GM10847 (cell line): ENCODE measurements around the gene AKR1C1.
"Not testable (repeated sequence)": the region's sequence is repeated elsewhere in the genome, so short reads cannot be mapped to it uniquely, and the experiment has no call there.

Experiments
- POLR2A ChIP-seq: IDR thresholded peaks from 2 replicates; pipeline ENCODE4 v1.6.1; 2011; ENCODE audit not compliant: insufficient read length; ENCODE audit errors: extremely low read depth

Gene AKR1C1

GRCh38 chr10:5003127-5004029 lies 40.2 kb downstream of the AKR1C1 start, which contains the start of gene AKR1C2:
Gene AKR1C2 (minus strand): TSS chr10:5003857. CDS start chr10:5003835, 22 bp downstream.
- TF ChIP-seq POLR2A = not testable (repeated sequence)

GRCh38 chr10:5012595-5012994 lies 49.4 kb downstream of the AKR1C1 start:
- no peak for TF ChIP-seq POLR2A

GRCh38 chr10:5013385-5013784 lies 50.2 kb downstream of the AKR1C1 start:
- TF ChIP-seq POLR2A = no peak

GRCh38 chr10:5014936-5015335 lies 51.7 kb downstream of the AKR1C1 start:
- TF ChIP-seq POLR2A = no peak

GRCh38 chr10:5018134-5018533 lies 54.9 kb downstream of the AKR1C1 start:
- TF ChIP-seq POLR2A = no peak

GRCh38 chr10:5023177-5023805 lies 60.1 kb downstream of the AKR1C1 start:
- no peak for TF ChIP-seq POLR2A

GRCh38 chr10:5030989-5031388 lies 67.8 kb downstream of the AKR1C1 start:
- no peak for TF ChIP-seq POLR2A
